HEK293T (cell line): Measurements from ENCODE around the gene CDHR3.
"Not testable (repeated sequence)": the region's sequence is repeated elsewhere in the genome, so short reads cannot be mapped to it uniquely, and the experiment has no call there.

ENCODE experiments used
- CTCF ChIA-PET: fragments of 350-600 bp; formaldehyde crosslinking; extraction: SDS; loops from one replicate; lab custom pipeline; 2021; ENCODE audit warnings: antibody characterized with exemption, inconsistent platforms; lab: Yijun Ruan, JAX
- POLR2A ChIA-PET: fragments of 350-600 bp; formaldehyde crosslinking; extraction: SDS; loops from one replicate; lab custom pipeline; 2020; ENCODE audit warnings: antibody characterized with exemption, inconsistent platforms; lab: Yijun Ruan, JAX
- DNase-seq: peaks from one replicate; pipeline ENCODE4 v3.0.0; 2012; ENCODE audit warnings: mixed read lengths; ENCODE audit errors: extremely low spot score
- ARNT ChIP-seq: fragments of 450-650 bp; IDR thresholded peaks from 2 replicates; pipeline ENCODE4 v1.6.1; 2017; ENCODE audit warnings: mild to moderate bottlenecking
- BHLHE40 ChIP-seq: fragments of 450-650 bp; IDR thresholded peaks from 2 replicates; pipeline ENCODE4 v1.6.1; 2016; ENCODE audit warnings: mild to moderate bottlenecking, moderate library complexity, borderline replicate concordance
- CTBP1 ChIP-seq: fragments of 450-650 bp; IDR thresholded peaks from 2 replicates; pipeline ENCODE4 v1.6.1; 2016; ENCODE audit warnings: borderline replicate concordance
- ELF4 ChIP-seq: fragments of 450-650 bp; IDR thresholded peaks from 2 replicates; pipeline ENCODE4 v1.6.1; 2017; ENCODE audit warnings: antibody characterized with exemption
- FOXA1 ChIP-seq: fragments of 450-650 bp; IDR thresholded peaks from 2 replicates; pipeline ENCODE4 v1.6.1; 2016; ENCODE audit warnings: mild to moderate bottlenecking
- FOXK2 ChIP-seq: fragments of 450-650 bp; IDR thresholded peaks from 2 replicates; pipeline ENCODE4 v1.6.1; 2016; ENCODE audit warnings: mild to moderate bottlenecking
- FOXM1 ChIP-seq: fragments of 450-650 bp; IDR thresholded peaks from 2 replicates; pipeline ENCODE4 v1.6.1; 2017; ENCODE audit warnings: mild to moderate bottlenecking, borderline replicate concordance
- HDGF ChIP-seq: fragments of 450-650 bp; IDR thresholded peaks from 2 replicates; pipeline ENCODE4 v1.6.1; 2017; ENCODE audit warnings: antibody characterized with exemption, borderline replicate concordance
- L3MBTL2 ChIP-seq: fragments of 450-650 bp; conservative IDR thresholded peaks from 2 replicates; pipeline ENCODE4 v1.6.1; 2016; ENCODE audit warnings: mild to moderate bottlenecking
- LEF1 ChIP-seq: fragments of 450-650 bp; IDR thresholded peaks from 2 replicates; pipeline ENCODE4 v1.6.1; 2017; ENCODE audit warnings: mild to moderate bottlenecking, borderline replicate concordance
- NFRKB ChIP-seq: fragments of 450-650 bp; IDR thresholded peaks from 2 replicates; pipeline ENCODE4 v1.6.1; 2016; ENCODE audit warnings: mild to moderate bottlenecking, moderate library complexity
- PKNOX1 ChIP-seq: fragments of 450-650 bp; IDR thresholded peaks from 2 replicates; pipeline ENCODE4 v1.6.1; 2016
- SP1 ChIP-seq: fragments of 450-650 bp; IDR thresholded peaks from 2 replicates; pipeline ENCODE4 v1.6.1; 2017
- SUZ12 ChIP-seq: fragments of 450-650 bp; IDR thresholded peaks from 2 replicates; pipeline ENCODE4 v1.6.1; 2016; ENCODE audit warnings: mild to moderate bottlenecking
- TARDBP ChIP-seq: fragments of 450-650 bp; IDR thresholded peaks from 2 replicates; pipeline ENCODE4 v1.6.1; 2016
- ZNF384 ChIP-seq: fragments of 450-650 bp; IDR thresholded peaks from 2 replicates; pipeline ENCODE4 v1.6.1; 2016

The CDHR3 gene

GRCh38 chr7:105976868-105977267, 13.8 kb downstream of the CDHR3 start:
- TF ChIP-seq NFRKB (no peak), L3MBTL2 (no peak), CTBP1 (no peak), ELF4 (no peak), BHLHE40 (no peak)
- no peak for DNase-seq
- POLR2A ChIA-PET, result no interaction called here
- CTCF ChIA-PET, result no interaction called here

GRCh38 chr7:105978035-105978434, 15.0 kb downstream of the CDHR3 start:
- ChIA-PET POLR2A (no interaction called here), CTCF (no interaction called here)
- no peak for DNase-seq
- TF ChIP-seq BHLHE40 (no peak), ZNF384 (no peak), NFRKB (no peak), FOXA1 (no peak), FOXM1 (no peak), HDGF (no peak), PKNOX1 (no peak), SUZ12 (no peak), ELF4 (no peak), TARDBP (no peak), L3MBTL2 (no peak), LEF1 (no peak), CTBP1 (no peak), FOXK2 (no peak), SP1 (no peak), ARNT (no peak)

GRCh38 chr7:105978974-105979373, 15.9 kb downstream of the CDHR3 start:
- TF ChIP-seq ZNF384 (no peak), HDGF (no peak), ELF4 (no peak), PKNOX1 (no peak), FOXA1 (no peak), SUZ12 (no peak), FOXM1 (no peak), L3MBTL2 (no peak), FOXK2 (no peak), SP1 (no peak), ARNT (no peak), NFRKB (no peak), CTBP1 (no peak), BHLHE40 (no peak), LEF1 (no peak)
- DNase-seq, result no peak
- ChIA-PET POLR2A (no interaction called here), CTCF (no interaction called here)

GRCh38 chr7:105979405-105979804, 16.3 kb downstream of the CDHR3 start:
- no peak for DNase-seq
- POLR2A ChIA-PET, result no interaction called here
- CTCF ChIA-PET, result no interaction called here
- TF ChIP-seq ARNT (no peak), LEF1 (no peak), SP1 (no peak), ELF4 (no peak), TARDBP (no peak), PKNOX1 (no peak)

GRCh38 chr7:105980645-105981396, 17.8 kb downstream of the CDHR3 start:
- TF ChIP-seq ARNT, result no peak
- no peak for TF ChIP-seq FOXM1
- no peak for TF ChIP-seq LEF1
- no peak for TF ChIP-seq CTBP1
- no peak for TF ChIP-seq L3MBTL2
- TF ChIP-seq NFRKB, result no peak
- TF ChIP-seq FOXK2, result no peak
- no peak for TF ChIP-seq BHLHE40
- no peak for TF ChIP-seq ZNF384
- no peak for TF ChIP-seq HDGF
- TF ChIP-seq TARDBP, result no peak
- no peak for TF ChIP-seq ELF4
- no peak for TF ChIP-seq PKNOX1
- TF ChIP-seq SUZ12, result no peak
- TF ChIP-seq FOXA1, result no peak
- TF ChIP-seq SP1, result no peak
- no peak for DNase-seq

GRCh38 chr7:105982388-105982787, 19.3 kb downstream of the CDHR3 start:
- no peak for DNase-seq
- no peak for TF ChIP-seq CTBP1
- TF ChIP-seq HDGF, result no peak
- no peak for TF ChIP-seq SUZ12
- TF ChIP-seq ZNF384, result no peak
- TF ChIP-seq NFRKB, result no peak
- TF ChIP-seq ELF4, result no peak
- TF ChIP-seq FOXM1, result no peak
- TF ChIP-seq BHLHE40, result no peak
- no peak for TF ChIP-seq SP1
- TF ChIP-seq FOXK2, result no peak
- no peak for TF ChIP-seq PKNOX1
- TF ChIP-seq ARNT, result no peak
- no peak for TF ChIP-seq L3MBTL2
- TF ChIP-seq LEF1, result no peak
- TF ChIP-seq FOXA1, result no peak
- TF ChIP-seq TARDBP, result no peak
- ChIA-PET CTCF (no interaction called here), POLR2A (no interaction called here)

More at GRCh38 chr7:105980645-105981396, 17.8 kb downstream of the CDHR3 start:
- POLR2A ChIA-PET, result no interaction called here
- CTCF ChIA-PET, result no interaction called here

- POLR2A ChIA-PET, result interaction anchor here (1.2 kb wide), 1 partner anchor 13 kb away, joined by 3 read pairs; no protein-coding TSS in a partner anchor
Observed at GRCh38 chr7:105984808-105985207, 21.7 kb downstream of the CDHR3 start.

More at GRCh38 chr7:105984808-105985207, 21.7 kb downstream of the CDHR3 start:
- DNase-seq, result not testable (repeated sequence)
- CTCF ChIA-PET, result interaction anchor here (0.6 kb wide), 1 partner anchor 16 kb away, joined by 5 read pairs; no protein-coding TSS in a partner anchor
